22Rv1 (cell line): ENCODE data around the gene SLC25A43.

Experiments
- ZFX ChIP-seq: fragments of 450-650 bp; IDR thresholded peaks from 2 replicates; pipeline ENCODE4 v1.6.1; 2017; ENCODE audit warnings: antibody characterized with exemption, borderline replicate concordance
- TF ChIP-seq, protein P1 (sequence below): fragments of 450-650 bp; IDR thresholded peaks from 2 replicates; pipeline ENCODE4 v1.5.1; 2017; ENCODE audit warnings: mild to moderate bottlenecking

DNA sequence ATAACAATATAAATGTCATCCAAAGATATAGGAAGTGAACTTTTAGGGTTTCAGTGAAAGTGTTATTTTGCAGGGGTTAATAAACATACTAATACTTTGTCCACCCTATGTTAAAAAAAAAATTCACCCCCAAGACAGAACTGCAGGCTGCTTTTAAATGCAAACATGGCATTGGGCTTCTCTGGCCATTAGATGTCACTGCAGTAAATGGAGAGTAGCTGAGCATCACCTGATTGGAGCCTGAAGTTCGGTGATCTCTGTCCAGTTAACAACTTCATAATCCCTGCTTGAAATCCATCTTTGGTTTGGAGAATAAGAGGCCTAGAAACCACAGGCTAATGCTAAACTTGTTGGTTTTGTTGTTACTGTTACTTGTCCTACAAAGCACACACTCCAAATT is 18.7 kb downstream of the SLC25A43 start:
- TF ChIP-seq, protein P1, sequence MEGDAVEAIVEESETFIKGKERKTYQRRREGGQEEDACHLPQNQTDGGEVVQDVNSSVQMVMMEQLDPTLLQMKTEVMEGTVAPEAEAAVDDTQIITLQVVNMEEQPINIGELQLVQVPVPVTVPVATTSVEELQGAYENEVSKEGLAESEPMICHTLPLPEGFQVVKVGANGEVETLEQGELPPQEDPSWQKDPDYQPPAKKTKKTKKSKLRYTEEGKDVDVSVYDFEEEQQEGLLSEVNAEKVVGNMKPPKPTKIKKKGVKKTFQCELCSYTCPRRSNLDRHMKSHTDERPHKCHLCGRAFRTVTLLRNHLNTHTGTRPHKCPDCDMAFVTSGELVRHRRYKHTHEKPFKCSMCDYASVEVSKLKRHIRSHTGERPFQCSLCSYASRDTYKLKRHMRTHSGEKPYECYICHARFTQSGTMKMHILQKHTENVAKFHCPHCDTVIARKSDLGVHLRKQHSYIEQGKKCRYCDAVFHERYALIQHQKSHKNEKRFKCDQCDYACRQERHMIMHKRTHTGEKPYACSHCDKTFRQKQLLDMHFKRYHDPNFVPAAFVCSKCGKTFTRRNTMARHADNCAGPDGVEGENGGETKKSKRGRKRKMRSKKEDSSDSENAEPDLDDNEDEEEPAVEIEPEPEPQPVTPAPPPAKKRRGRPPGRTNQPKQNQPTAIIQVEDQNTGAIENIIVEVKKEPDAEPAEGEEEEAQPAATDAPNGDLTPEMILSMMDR, result peak; percentile 53
- TF ChIP-seq ZFX, result no peak
